ENCODE results near the gene ATP2A2.

Gene ATP2A2

DNA sequence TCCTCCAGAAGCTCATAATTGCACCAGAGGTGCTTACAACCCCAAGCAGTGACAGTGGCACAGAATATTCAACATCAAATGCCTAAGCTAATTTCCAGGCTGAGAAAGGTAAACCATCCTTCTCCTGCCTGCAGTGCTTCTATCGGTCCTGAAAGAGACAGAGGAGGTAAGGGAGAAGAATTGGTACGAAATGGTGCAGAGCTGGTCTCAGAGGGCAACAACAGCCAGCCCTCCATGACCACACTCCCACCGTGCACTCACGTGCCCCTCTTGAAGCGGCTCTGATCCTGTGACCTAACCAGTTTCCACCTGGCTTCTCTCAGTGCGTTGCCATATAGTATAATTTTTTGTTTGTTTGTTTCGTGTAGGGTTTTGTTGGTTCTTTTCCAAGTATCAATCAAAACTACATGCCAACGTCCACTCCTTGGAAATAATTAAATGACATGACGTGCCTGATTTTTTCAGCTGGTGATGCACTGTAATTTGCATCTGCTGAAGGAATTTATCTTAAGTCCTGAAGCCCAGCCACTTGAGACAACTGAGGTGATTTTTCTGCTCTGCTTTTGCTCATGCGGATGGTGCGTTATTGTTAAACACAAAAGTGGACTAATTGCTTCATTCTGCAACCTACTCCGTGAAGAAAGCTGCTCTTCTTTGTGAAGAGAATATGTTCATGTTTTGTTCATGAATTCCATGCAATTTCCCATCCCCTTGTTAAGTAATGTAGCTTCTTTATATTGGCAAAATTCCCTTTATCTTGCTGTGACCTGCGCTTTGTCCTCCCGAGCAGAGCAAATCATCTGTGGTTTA, 1.3 kb upstream of the ATP2A2 start:
- in situ Hi-C loops (cut with HindIII; ENCODE audit: low sequenced_read_pairs): no loop called here
- TF ChIP-seq, protein P1, sequence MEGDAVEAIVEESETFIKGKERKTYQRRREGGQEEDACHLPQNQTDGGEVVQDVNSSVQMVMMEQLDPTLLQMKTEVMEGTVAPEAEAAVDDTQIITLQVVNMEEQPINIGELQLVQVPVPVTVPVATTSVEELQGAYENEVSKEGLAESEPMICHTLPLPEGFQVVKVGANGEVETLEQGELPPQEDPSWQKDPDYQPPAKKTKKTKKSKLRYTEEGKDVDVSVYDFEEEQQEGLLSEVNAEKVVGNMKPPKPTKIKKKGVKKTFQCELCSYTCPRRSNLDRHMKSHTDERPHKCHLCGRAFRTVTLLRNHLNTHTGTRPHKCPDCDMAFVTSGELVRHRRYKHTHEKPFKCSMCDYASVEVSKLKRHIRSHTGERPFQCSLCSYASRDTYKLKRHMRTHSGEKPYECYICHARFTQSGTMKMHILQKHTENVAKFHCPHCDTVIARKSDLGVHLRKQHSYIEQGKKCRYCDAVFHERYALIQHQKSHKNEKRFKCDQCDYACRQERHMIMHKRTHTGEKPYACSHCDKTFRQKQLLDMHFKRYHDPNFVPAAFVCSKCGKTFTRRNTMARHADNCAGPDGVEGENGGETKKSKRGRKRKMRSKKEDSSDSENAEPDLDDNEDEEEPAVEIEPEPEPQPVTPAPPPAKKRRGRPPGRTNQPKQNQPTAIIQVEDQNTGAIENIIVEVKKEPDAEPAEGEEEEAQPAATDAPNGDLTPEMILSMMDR (IDR thresholded peaks at IDR 0.05; ENCODE audit: low read depth, low read length, missing control alignments): no peak
- no peak for DNase-seq (ENCODE audit: low read depth)
- peak overlapping the region; percentile 67 for H3K4me3 ChIP-seq (ENCODE audit: low read depth, low read length)

DNA sequence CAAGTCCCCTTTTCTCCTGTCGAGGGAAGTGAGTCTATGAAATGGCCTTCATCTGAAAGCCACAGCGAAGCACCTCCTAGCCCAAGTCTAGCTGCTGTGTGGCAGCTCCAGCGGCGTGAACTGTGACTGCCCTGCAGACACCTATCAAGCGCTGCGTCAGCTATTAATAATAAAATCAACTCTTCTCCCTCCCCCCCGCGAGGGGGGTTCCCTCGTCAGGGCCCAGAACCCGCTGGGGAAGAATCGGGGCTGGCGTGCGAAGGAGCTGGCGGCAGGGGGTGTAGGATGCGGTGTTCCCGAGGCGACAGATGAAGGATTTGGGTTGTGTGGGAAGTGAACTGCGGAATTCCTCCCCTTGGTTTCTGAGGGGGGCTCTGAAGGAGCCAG, 662 bp upstream of the ATP2A2 start:
- in situ Hi-C loops (cut with HindIII; ENCODE audit: low sequenced_read_pairs): no loop called here
- TF ChIP-seq, protein P1 (IDR thresholded peaks at IDR 0.05; ENCODE audit: low read depth, low read length, missing control alignments): peak; percentile 7
- peak overlapping the region; percentile 67 for H3K4me3 ChIP-seq (ENCODE audit: low read depth, low read length)
- DNase-seq (ENCODE audit: low read depth): no peak

DNA sequence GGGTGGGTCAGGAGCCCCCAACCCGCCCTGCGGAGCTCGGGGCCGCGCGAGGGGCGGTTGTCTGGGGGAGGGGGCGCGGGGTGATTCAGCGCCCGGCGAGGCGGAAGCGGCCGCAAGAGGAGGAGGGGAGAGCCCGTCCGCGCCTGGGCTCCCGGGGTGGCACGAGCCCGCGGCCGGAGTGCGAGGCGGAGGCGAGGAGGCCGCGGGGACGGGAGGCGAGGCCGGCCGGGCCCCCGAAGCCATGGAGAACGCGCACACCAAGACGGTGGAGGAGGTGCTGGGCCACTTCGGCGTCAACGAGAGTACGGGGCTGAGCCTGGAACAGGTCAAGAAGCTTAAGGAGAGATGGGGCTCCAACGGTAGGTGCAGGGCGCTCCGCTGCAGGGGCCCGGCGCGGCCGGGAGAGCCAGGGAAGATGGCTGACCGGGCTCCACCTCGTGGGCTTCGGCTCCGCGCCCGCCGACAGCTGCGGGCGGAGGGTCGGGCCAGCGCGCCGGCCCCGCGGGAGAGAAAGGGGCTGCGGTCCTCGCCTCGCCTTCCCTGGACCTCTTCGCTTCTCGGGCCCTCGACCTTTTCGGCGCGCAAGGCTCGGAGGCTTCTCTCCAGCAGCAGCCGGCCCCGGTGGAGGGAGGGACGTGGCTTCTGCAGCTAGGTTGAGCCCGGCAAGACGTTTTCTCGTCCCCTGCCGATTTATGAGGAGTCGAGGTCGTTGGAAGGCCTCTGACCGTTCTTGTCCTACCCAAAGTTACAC, 677 bp downstream of the ATP2A2 start:
- TF ChIP-seq, protein P1 (IDR thresholded peaks at IDR 0.05; ENCODE audit: low read depth, low read length, missing control alignments): no peak
- H3K4me3 ChIP-seq (ENCODE audit: low read depth, low read length): peak overlapping the region; percentile 67
- DNase-seq (ENCODE audit: low read depth): no peak
- in situ Hi-C loops (cut with HindIII; ENCODE audit: low sequenced_read_pairs): no loop called here

DNA sequence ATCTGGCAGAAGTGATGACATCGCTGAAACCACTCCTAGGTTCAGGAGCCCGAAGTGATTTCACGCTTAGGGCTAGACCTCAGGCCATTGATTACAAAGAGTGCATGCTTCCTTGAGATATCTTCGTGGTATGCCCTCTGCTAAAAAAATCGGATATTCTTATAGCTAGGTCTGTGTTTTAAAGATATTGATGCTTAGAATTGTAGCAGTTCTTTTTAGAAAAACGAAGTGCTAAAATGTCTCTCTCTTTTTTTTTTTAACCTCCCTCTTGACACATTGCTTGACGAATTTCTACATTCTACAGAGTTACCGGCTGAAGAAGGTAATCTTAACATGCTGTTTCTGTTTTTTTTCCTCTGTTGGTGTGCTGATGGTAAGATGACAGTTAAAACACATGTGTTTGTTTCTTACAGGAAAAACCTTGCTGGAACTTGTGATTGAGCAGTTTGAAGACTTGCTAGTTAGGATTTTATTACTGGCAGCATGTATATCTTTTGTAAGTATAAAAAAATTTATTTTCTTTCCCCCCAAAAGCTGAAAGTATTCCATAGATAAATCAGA, 1.3 kb downstream of the ATP2A2 start:
- no peak for DNase-seq (ENCODE audit: low read depth)
- in situ Hi-C loops (cut with HindIII; ENCODE audit: low sequenced_read_pairs): no loop called here
- peak overlapping the region; percentile 67 for H3K4me3 ChIP-seq (ENCODE audit: low read depth, low read length)
- TF ChIP-seq, protein P1 (IDR thresholded peaks at IDR 0.05; ENCODE audit: low read depth, low read length, missing control alignments): no peak

DNA sequence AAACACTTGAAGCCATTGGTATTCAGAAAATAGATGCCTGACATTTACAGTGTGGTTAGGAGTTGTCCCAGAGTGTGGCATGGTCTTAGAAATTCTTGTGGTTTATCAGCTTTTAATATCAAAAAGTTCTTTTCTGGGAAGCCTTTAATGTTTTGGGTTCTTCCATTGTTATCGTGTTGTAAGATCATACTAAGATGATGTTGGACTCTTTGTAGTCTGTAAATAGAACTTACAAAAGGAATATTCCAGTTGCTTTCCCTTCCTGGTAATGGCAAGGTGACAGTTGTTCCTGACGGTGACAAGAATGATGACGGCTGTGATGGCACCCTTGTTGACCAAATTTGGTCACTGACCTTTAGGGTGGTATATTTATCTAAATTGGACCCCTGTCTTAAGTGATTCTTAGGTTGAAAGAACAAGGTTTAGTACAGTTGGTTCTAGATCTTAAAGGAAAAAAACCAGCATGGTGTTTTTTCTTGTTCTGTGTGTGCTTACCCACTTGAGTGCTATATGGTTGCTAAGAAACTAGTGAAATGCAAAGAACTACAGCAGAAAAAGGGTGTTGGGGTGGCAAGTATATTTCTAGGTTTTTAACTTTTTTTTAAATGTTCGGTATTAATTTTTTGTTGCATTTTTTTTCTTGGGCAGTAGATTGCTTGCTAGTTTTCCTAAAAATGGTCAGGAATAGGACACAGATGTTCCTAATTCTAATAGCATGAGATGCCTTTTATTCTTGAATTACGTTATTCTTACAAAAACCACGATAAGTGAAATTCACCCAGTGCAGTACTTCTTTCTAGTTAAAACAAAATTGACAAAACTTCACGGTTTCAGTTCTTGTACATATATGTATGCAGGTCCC, 2.1 kb downstream of the ATP2A2 start:
- TF ChIP-seq, protein P1 (IDR thresholded peaks at IDR 0.05; ENCODE audit: low read depth, low read length, missing control alignments): no peak
- DNase-seq (ENCODE audit: low read depth): no peak
- peak overlapping the region; percentile 67 for H3K4me3 ChIP-seq (ENCODE audit: low read depth, low read length)
- in situ Hi-C loops (cut with HindIII; ENCODE audit: low sequenced_read_pairs): no loop called here

DNA sequence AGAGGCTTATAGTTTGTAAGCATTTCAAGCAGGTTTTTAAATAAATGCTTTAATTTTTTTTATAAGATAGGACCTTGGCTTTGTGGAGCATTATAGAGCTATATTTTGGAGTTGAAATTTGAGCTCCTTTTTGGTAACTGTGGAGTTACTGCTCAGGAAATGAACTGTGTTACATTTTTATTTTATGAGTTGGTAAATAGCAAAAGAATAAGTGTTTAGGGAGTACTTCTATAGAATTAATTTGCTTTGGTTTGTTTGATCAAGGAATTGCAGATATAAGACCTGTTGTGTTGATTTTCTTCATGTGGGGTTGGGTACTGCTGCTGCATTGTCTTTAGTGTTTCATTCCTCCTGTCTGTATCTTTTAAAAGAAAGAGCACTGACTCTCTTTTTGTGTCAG, 3.5 kb downstream of the ATP2A2 start:
- peak overlapping the region; percentile 67 for H3K4me3 ChIP-seq (ENCODE audit: low read depth, low read length)
- no peak for DNase-seq (ENCODE audit: low read depth)
- TF ChIP-seq, protein P1 (IDR thresholded peaks at IDR 0.05; ENCODE audit: low read depth, low read length, missing control alignments): no peak
- in situ Hi-C loops (cut with HindIII; ENCODE audit: low sequenced_read_pairs): no loop called here

Measured in astrocyte of the cerebellum (primary cell).